K562 (cell line): ENCODE measurements around the gene LDB2. TPM values are rescaled to one million over a fixed set of nuclear protein-coding genes. Genes with fewer than 3 reads are reported as not detected.

Source experiments
- ATAC-seq: fragments of 200-7000 bp; cut with Tn5 transposase; 3 replicates; pipeline ENCODE4 v1.9.1; 2020; ENCODE audit warnings: moderate library complexity
- BruUV-seq: library from RNA; stranded (reverse); fragments of 400-500 nt; replicated peaks from 2 replicates; lab custom pipeline; 2021; lab: Mats Ljungman, UMichigan
- CTCF ChIA-PET: fragments of 300-600 bp; formaldehyde crosslinking; extraction: SDS; loops from one replicate; lab custom pipeline; 2021; ENCODE audit warnings: low intra/inter-chr PET ratio; lab: Yijun Ruan, JAX
- POLR2A ChIA-PET: fragments of 300-600, 350-650 bp; sonication (Branson Sonifier 250); formaldehyde crosslinking; extraction: SDS; loops from one replicate; lab custom pipeline; 2021; ENCODE audit warnings: antibody characterized with exemption, inconsistent platforms; lab: Yijun Ruan, JAX
- DNase-seq, 4 experiments: peaks; one replicate each; pipeline versions ENCODE4 v3.0.0 to v3.0.0-alpha.2; 2011 to 2018; ENCODE audit warnings: low spot score in 3 of 4, mixed read lengths in 3 of 4; ENCODE audit errors: extremely low read depth in 1 of 4
- FAIRE-seq: peaks from 2 replicates; lab custom pipeline; 2011; peaks lifted over from hg19 to GRCh38; lab: Jason Lieb, UNC
- H2AFZ ChIP-seq: 2 replicates; pipeline ENCODE4 v1.6.0; 2011; ENCODE audit warnings: low read depth, low read length, control low read depth, inconsistent platforms
- H3K27ac ChIP-seq: fragments of 200-600 bp; 3 replicates; pipeline ENCODE4 v1.8.0; 2011; ENCODE audit warnings: low read depth, mild to moderate bottlenecking, control low read depth, inconsistent platforms, low read length, moderate library complexity, mixed read lengths; ENCODE audit errors: extremely low read depth
- H3K27me3 ChIP-seq, 2 experiments: fragments of 300-600 bp in 1 of 2; 2 replicates in 1 of 2; 3 replicates in 1 of 2; pipeline versions ENCODE4 v1.6.0 to v1.8.0; 2011; ENCODE audit warnings: inconsistent platforms in 2 of 2, low read length in 2 of 2, mild to moderate bottlenecking in 1 of 2, mixed read lengths in 1 of 2, moderate library complexity in 1 of 2; ENCODE audit not compliant: control insufficient read depth in 2 of 2, insufficient read depth in 2 of 2
- H3K36me3 ChIP-seq: fragments of 300-600 bp; 3 replicates; pipeline ENCODE4 v1.8.0; 2011; ENCODE audit warnings: mild to moderate bottlenecking, low read length, inconsistent platforms; ENCODE audit not compliant: control insufficient read depth, insufficient read depth
- H3K4me1 ChIP-seq, 2 experiments: fragments of 200-600 bp in 1 of 2; replicated peaks in 1 of 2; 2 replicates in 1 of 2; 3 replicates in 1 of 2; pipeline versions ENCODE4 v1.5.1 to v1.8.0; 2011; ENCODE audit warnings: inconsistent platforms in 2 of 2, low read length in 2 of 2, mild to moderate bottlenecking in 1 of 2, mixed read lengths in 1 of 2, moderate library complexity in 1 of 2; ENCODE audit not compliant: control insufficient read depth in 2 of 2, insufficient read depth in 2 of 2
- H3K4me2 ChIP-seq: 2 replicates; pipeline ENCODE4 v1.6.1; 2011; ENCODE audit warnings: low read length, control low read depth, inconsistent platforms, mixed read lengths; ENCODE audit not compliant: insufficient read depth
- H3K4me3 ChIP-seq: fragments of 200-600 bp; sonication (generic), shearing (Covaris generic); 2 replicates; pipeline ENCODE4 v1.5.1; 2016; ENCODE audit warnings: control low read depth, inconsistent platforms
- H3K79me2 ChIP-seq: fragments of 200-600 bp; 3 replicates; pipeline ENCODE4 v1.8.0; 2011; ENCODE audit warnings: low read length, inconsistent platforms; ENCODE audit not compliant: control insufficient read depth, insufficient read depth
- H3K9ac ChIP-seq, 2 experiments: 2 replicates each; pipeline versions ENCODE4 v1.6.0 to v1.6.1; 2011; ENCODE audit warnings: low read depth in 2 of 2, low read length in 2 of 2, control low read depth in 1 of 2, inconsistent platforms in 1 of 2, mild to moderate bottlenecking in 1 of 2, mixed read lengths in 1 of 2; ENCODE audit not compliant: insufficient read depth in 1 of 2
- H3K9me1 ChIP-seq: one replicate; pipeline ENCODE4 v1.6.0; 2011; ENCODE audit warnings: inconsistent platforms, mild to moderate bottlenecking, low read length, moderate library complexity; ENCODE audit not compliant: control insufficient read depth, insufficient read depth
- H3K9me3 ChIP-seq: replicated peaks from 2 replicates; pipeline ENCODE4 v1.5.1; 2011; ENCODE audit warnings: low read depth, low read length, inconsistent platforms; ENCODE audit not compliant: control insufficient read depth, insufficient read depth
- H4K20me1 ChIP-seq: replicated peaks from 2 replicates; pipeline ENCODE4 v1.6.1; 2011; ENCODE audit warnings: low read length, inconsistent platforms, mixed read lengths; ENCODE audit not compliant: control insufficient read depth, insufficient read depth
- ARID2 ChIP-seq: fragments of 450-650 bp; IDR thresholded peaks from 2 replicates; pipeline ENCODE4 v1.6.1; 2017; ENCODE audit warnings: antibody characterized with exemption, mild to moderate bottlenecking
- CBX2 ChIP-seq: fragments of 200-600 bp; sonication (generic); IDR thresholded peaks from one replicate; pipeline ENCODE4 v1.6.1; 2012; ENCODE audit warnings: mild to moderate bottlenecking, low read length, inconsistent platforms; ENCODE audit not compliant: insufficient read depth, poor library complexity, severe bottlenecking
- MAFG ChIP-seq: fragments of 450-650 bp; conservative IDR thresholded peaks from 2 replicates; pipeline ENCODE4 v1.6.1; 2016; ENCODE audit warnings: missing genetic modification characterization, missing compliant biosample characterization
- NR4A1 ChIP-seq, 2 experiments: fragments of 250-450 bp in 1 of 2; fragments of 450-650 bp in 1 of 2; sonication (Bioruptor Pico) in 1 of 2; IDR thresholded peaks; 2 replicates each; pipeline versions ENCODE4 v1.4.0 to v1.6.1; 2016 to 2020; ENCODE audit warnings: mild to moderate bottlenecking in 2 of 2, missing compliant biosample characterization in 1 of 2, missing genetic modification characterization in 1 of 2, moderate library complexity in 1 of 2
- PTTG1 ChIP-seq: fragments of 450-650 bp; IDR thresholded peaks from 2 replicates; pipeline ENCODE4 v1.6.1; 2016; ENCODE audit warnings: low read depth, mild to moderate bottlenecking, missing genetic modification characterization, missing compliant biosample characterization
- SMARCC2 ChIP-seq: fragments of 450-650 bp; IDR thresholded peaks from 2 replicates; pipeline ENCODE4 v1.6.1; 2017; ENCODE audit warnings: antibody characterized with exemption, moderate library complexity, mild to moderate bottlenecking, low read depth
- SMC3 ChIP-seq: conservative IDR thresholded peaks from 2 replicates; pipeline ENCODE4 v1.6.1; 2011; ENCODE audit warnings: low read depth, low read length, improper control_type of control experiment; ENCODE audit not compliant: insufficient read depth
- YY1 ChIP-seq, 3 experiments: IDR thresholded peaks; 2 replicates each; pipeline ENCODE4 v1.6.1; 2011; ENCODE audit warnings: low read length in 2 of 3, mild to moderate bottlenecking in 2 of 3, moderate library complexity in 2 of 3, borderline replicate concordance in 1 of 3, control low read depth in 1 of 3, low read depth in 1 of 3; ENCODE audit not compliant: insufficient read depth in 3 of 3, insufficient replicate concordance in 2 of 3, control insufficient read depth in 1 of 3, insufficient read length in 1 of 3; ENCODE audit errors: extremely low read depth in 1 of 3
- ZBED1 ChIP-seq: IDR thresholded peaks from 2 replicates; pipeline ENCODE4 v1.6.1; 2014
- ZNF224 ChIP-seq: sonication (generic); formaldehyde crosslinking; IDR thresholded peaks from 2 replicates; pipeline ENCODE4 v1.8.0; 2022; ENCODE audit warnings: mild to moderate bottlenecking, missing genetic modification reagents
- ZNF311 ChIP-seq: fragments of 250-450 bp; sonication (Bioruptor Pico); IDR thresholded peaks from 2 replicates; pipeline ENCODE4 v1.4.0; 2020; ENCODE audit warnings: mild to moderate bottlenecking, moderate library complexity
- ZNF398 ChIP-seq: fragments of 250-450 bp; sonication (Bioruptor Pico); IDR thresholded peaks from 2 replicates; pipeline ENCODE4 v1.8.0; 2021; ENCODE audit warnings: moderate library complexity, mild to moderate bottlenecking, inconsistent platforms
- WGBS: fragments of 100-300 bp; shearing (Covaris generic); methylation state at CpG from one replicate; pipeline ENCODE4 v1.1.6; 2016; ENCODE audit warnings: low coverage, mixed read lengths; ENCODE audit not compliant: insufficient coverage; ENCODE audit errors: missing lambda C conversion rate; 5-methylcytosine and 5-hydroxymethylcytosine counted together
- in situ Hi-C: fragments of 300-500 bp; cut with MboI; formaldehyde crosslinking; loops from 4 replicates; pipeline ENCODE4 v1.15.0; 2018; ENCODE audit warnings: inconsistent platforms, mixed read lengths
- intact Hi-C: fragments of 100-400 bp; cut with micrococcal nuclease; formaldehyde crosslinking; loops from 2 replicates; pipeline ENCODE4 v1.14.2; 2022
- polyA plus RNA-seq, 8 experiments: library from polyadenylated mRNA; depleted of rRNA in 4 of 8; stranded (reverse) in 5 of 8; unstranded in 3 of 8; fragments of >200 nt; fragmentation: Nextera tagmentation in 2 of 8; fragmentation: Illumina TruSeq in 1 of 8; extraction: Ambion mirVana in 2 of 8; extraction: Trizol in 1 of 8; gene quantifications; 2 replicates each; pipeline versions ENCODE4 v1.2.1 to v1.2.3, GENCODE V29; 2011 to 2014; ENCODE audit warnings: inconsistent platforms in 1 of 8, missing spikeins in 1 of 8
- total RNA-seq, 7 experiments: library from RNA; depleted of rRNA in 6 of 7; stranded (reverse); fragments of >200 nt in 6 of 7; fragmentation: Illumina TruSeq in 2 of 7; extraction: Trizol in 2 of 7; gene quantifications; 2 replicates each; pipeline versions ENCODE4 v1.2.1 to v1.2.3, GENCODE V29; 2011 to 2021; ENCODE audit warnings: low replicate concordance in 1 of 7

The LDB2 gene
- total and polyA plus RNA-seq, 9 of the 15 experiments (the other 6 are each of a cell fraction or from before 2014, with no cell fraction given), result 0.10 to 0.20 TPM; not detected in 7

GRCh38 chr4:16846540-16847117 is 51.8 kb downstream of the LDB2 start:
- no peak overlapping the region for H3K4me2 ChIP-seq
- no peaks in the 10 kb centered on the region for H3K79me2 ChIP-seq
- H3K27me3 ChIP-seq, result no peaks in the 10 kb centered on the region; a peak in 1 of 5 replicates
- intact Hi-C loops (no loop called here), in situ Hi-C loops (no loop called here)
- no peak overlapping the region for H3K9ac ChIP-seq
- H3K27ac ChIP-seq, result no peak overlapping the region
- no peak for DNase-seq
- no peaks in the 10 kb centered on the region for H3K4me1 ChIP-seq
- no peaks in the 10 kb centered on the region for H3K9me3 ChIP-seq
- ChIA-PET CTCF (no interaction called here), POLR2A (no interaction called here)
- no peak for ATAC-seq
- FAIRE-seq, result no peak
- H2AFZ ChIP-seq, result no peak overlapping the region
- TF ChIP-seq NR4A1 (CRISPR knock-in tag; IDR thresholded peaks at IDR 0.05) (no peak), NR4A1 (tag; IDR thresholded peaks at IDR 0.05) (no peak), ZNF311 (no peak), ZNF398 (no peak), ZNF224 (no peak), ZBED1 (no peak), SMARCC2 (no peak), YY1 (IDR thresholded peaks at IDR 0.05; ENCODE audit: borderline replicate concordance in 1 of 3, control insufficient read depth in 1 of 3, extremely low read depth in 1 of 3, insufficient read depth in 3 of 3, insufficient read length in 1 of 3, insufficient replicate concordance in 2 of 3, low read depth in 1 of 3, low read length in 2 of 3) (no peak), SMC3 (no peak), CBX2 (no peak), ARID2 (no peak), PTTG1 (no peak), MAFG (no peak)
- H4K20me1 ChIP-seq, result no peaks in the 10 kb centered on the region
- H3K36me3 ChIP-seq, result no peaks in the 10 kb centered on the region
- WGBS, result 4% methylated on average over 2 of the region's 2 CpGs
- no peaks in the 10 kb centered on the region for H3K9me1 ChIP-seq
- BruUV-seq, result no TSS peak
- H3K4me3 ChIP-seq, result no peak overlapping the region
